RWPE2 (cell line): ENCODE results near the gene HPGDS.

Experiments
- ATAC-seq: fragments of 200-7000 bp; cut with Tn5 transposase; 3 replicates; pipeline ENCODE4 v1.9.1; 2021; ENCODE audit warnings: low read depth
- DNase-seq: peaks from one replicate; pipeline ENCODE4 v3.0.0-alpha.2; 2020; ENCODE audit warnings: low spot score
- H3K27ac ChIP-seq: fragments of 450-650 bp; 2 replicates; pipeline ENCODE4 v1.5.1; 2017; ENCODE audit warnings: mild to moderate bottlenecking; ENCODE audit not compliant: poor library complexity, severe bottlenecking
- H3K27me3 ChIP-seq: fragments of 250-450 bp; sonication (Bioruptor Pico); 2 replicates; pipeline ENCODE4 v1.5.1; 2021; ENCODE audit warnings: mild to moderate bottlenecking, moderate library complexity; ENCODE audit not compliant: insufficient read depth, poor library complexity, severe bottlenecking
- H3K36me3 ChIP-seq: fragments of 250-450 bp; sonication (Bioruptor Pico); 2 replicates; pipeline ENCODE4 v1.5.1; 2020; ENCODE audit warnings: low read depth, mild to moderate bottlenecking, moderate library complexity
- H3K4me1 ChIP-seq: fragments of 250-450 bp; sonication (Bioruptor Pico); 2 replicates; pipeline ENCODE4 v1.5.1; 2021; ENCODE audit warnings: mild to moderate bottlenecking, moderate library complexity; ENCODE audit not compliant: insufficient read depth, poor library complexity, severe bottlenecking
- H3K4me3 ChIP-seq: fragments of 250-450 bp; sonication (Bioruptor Pico); 2 replicates; pipeline ENCODE4 v1.5.1; 2021; ENCODE audit warnings: mild to moderate bottlenecking, moderate library complexity; ENCODE audit not compliant: severe bottlenecking
- H3K9me3 ChIP-seq: fragments of 250-450 bp; sonication (Bioruptor Pico); 2 replicates; pipeline ENCODE4 v1.5.1; 2021; ENCODE audit warnings: mild to moderate bottlenecking, moderate library complexity; ENCODE audit not compliant: severe bottlenecking
- TF ChIP-seq, protein P1 (sequence below): fragments of 450-650 bp; IDR thresholded peaks from one replicate; pipeline ENCODE4 v1.5.1; 2017; ENCODE audit warnings: mild to moderate bottlenecking, moderate library complexity; ENCODE audit not compliant: poor library complexity, severe bottlenecking

The HPGDS gene

DNA sequence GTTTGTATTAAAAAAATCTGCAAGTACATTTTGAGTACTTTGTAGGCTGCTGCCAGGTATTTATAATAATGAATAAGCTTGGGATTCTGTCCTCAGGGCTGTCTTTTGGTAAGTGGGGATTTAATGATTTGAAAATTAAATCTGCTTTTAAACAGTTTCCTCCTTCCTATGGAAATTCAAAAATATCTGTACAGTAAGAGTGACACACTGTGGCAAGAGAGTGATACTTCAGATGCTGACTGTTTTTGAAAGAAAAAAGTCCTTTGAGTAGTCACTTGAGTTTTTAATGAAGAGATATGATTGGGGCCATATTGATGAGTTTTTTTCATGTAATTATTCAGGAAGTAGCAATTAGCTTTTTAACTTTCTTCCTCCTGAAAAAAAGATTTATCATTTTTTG lies 85.8 kb downstream of the HPGDS start:
- Histone ChIP-seq H3K4me1 (peaks cover 2% of the 10 kb centered on the region), H3K36me3 (peaks cover 56% of the 10 kb centered on the region), H3K4me3 (no peak overlapping the region), H3K27me3 (no peaks in the 10 kb centered on the region), H3K9me3 (no peaks in the 10 kb centered on the region), H3K27ac (no peak overlapping the region)
- TF ChIP-seq, protein P1, sequence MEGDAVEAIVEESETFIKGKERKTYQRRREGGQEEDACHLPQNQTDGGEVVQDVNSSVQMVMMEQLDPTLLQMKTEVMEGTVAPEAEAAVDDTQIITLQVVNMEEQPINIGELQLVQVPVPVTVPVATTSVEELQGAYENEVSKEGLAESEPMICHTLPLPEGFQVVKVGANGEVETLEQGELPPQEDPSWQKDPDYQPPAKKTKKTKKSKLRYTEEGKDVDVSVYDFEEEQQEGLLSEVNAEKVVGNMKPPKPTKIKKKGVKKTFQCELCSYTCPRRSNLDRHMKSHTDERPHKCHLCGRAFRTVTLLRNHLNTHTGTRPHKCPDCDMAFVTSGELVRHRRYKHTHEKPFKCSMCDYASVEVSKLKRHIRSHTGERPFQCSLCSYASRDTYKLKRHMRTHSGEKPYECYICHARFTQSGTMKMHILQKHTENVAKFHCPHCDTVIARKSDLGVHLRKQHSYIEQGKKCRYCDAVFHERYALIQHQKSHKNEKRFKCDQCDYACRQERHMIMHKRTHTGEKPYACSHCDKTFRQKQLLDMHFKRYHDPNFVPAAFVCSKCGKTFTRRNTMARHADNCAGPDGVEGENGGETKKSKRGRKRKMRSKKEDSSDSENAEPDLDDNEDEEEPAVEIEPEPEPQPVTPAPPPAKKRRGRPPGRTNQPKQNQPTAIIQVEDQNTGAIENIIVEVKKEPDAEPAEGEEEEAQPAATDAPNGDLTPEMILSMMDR = peak; percentile 41
- DNase-seq (no peak), ATAC-seq (no peak)

DNA sequence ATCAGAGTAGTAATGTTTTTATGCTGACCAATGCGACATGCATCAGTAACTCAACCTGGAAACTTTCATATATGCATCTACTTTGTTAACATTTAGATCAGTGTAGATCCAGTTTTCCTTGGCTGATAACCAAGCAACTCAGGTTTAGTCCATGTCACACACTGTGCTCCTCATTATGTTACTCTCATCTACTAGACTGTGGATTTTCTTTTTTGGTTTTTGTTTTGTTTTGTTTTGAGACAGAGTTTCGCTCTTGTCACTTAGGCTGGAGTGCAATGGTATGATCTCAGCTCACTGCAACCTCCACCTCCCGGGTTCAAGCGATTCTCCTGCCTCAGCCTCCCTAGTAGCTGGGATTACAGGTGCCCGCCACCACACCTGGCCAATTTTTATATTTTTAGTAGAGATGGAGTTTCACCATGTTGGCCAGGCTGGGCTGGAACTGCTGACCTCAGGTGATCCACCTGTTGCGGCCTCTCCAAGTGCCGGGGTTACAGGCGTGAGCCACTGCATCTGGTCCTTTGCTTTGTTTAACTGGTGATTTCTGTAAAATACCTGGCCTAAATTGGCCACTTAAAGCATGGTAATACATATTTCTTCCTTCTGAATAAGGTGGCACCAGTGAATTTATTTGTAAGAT lies 86.4 kb downstream of the HPGDS start:
- H3K4me1 ChIP-seq = no peaks in the 10 kb centered on the region
- DNase-seq = no peak
- ATAC-seq = no peak
- H3K4me3 ChIP-seq = no peak overlapping the region
- no peaks in the 10 kb centered on the region for H3K27me3 ChIP-seq
- TF ChIP-seq, protein P1 = no peak
- no peak overlapping the region for H3K27ac ChIP-seq
- H3K36me3 ChIP-seq = peaks cover 60% of the 10 kb centered on the region
- no peaks in the 10 kb centered on the region for H3K9me3 ChIP-seq

DNA sequence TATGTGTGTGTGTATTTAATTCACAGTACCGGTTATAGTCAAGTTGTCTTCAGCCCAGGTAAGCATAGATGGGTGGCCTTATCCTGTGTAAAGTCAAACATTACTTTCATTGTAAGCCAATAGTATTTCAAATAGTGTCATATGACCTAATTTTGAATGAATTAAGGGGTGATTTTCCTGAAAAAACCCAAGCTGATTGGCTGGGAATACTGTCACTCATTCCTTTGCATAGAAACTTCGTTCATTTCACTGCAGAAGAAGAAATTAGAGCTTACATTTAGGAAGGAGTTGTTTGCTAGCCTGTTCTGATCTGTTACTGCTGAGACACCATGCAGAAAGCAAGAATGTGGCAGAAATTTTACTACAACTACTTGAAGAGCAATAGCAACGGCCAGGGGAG lies 89.6 kb downstream of the HPGDS start:
- H3K36me3 ChIP-seq = peaks cover 79% of the 10 kb centered on the region
- H3K9me3 ChIP-seq = no peaks in the 10 kb centered on the region
- DNase-seq (no peak), ATAC-seq (no peak)
- TF ChIP-seq, protein P1 = no peak
- H3K4me3 ChIP-seq = no peak overlapping the region
- H3K27ac ChIP-seq = no peak overlapping the region
- H3K27me3 ChIP-seq = no peaks in the 10 kb centered on the region
- H3K4me1 ChIP-seq = no peaks in the 10 kb centered on the region

DNA sequence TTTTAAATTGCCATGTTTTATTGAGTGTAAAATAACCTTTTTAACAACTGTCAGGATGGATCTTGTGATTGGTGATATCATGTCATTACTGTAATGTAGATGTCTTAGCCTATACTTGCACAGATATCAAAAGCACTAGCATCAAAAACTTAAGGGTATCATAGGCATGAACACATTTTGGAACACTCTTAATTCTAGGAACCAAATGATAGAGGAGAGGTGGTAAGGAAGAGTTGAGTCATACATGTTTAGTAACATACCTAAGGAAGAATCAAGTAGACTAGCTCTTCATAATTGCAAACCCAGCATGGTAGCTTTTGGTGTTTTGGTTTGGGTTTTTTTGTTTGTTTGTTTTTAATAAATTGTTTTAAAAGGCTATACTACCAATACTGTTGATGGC lies 91.5 kb downstream of the HPGDS start:
- TF ChIP-seq, protein P1 = no peak
- DNase-seq (no peak), ATAC-seq (no peak)
- Histone ChIP-seq H3K4me3 (no peak overlapping the region), H3K27ac (no peak overlapping the region), H3K9me3 (no peaks in the 10 kb centered on the region), H3K27me3 (no peaks in the 10 kb centered on the region), H3K4me1 (no peaks in the 10 kb centered on the region), H3K36me3 (peaks cover 94% of the 10 kb centered on the region)
